HepG2 (cell line): ENCODE results near the gene ABHD12. TPM values are rescaled to one million over a fixed set of nuclear protein-coding genes. Genes with fewer than 3 reads are reported as not detected.

Experiments used
- ARNTL ChIP-seq: sonication (generic); formaldehyde crosslinking; IDR thresholded peaks from 2 replicates; pipeline ENCODE4 v1.4.0; 2020; ENCODE audit warnings: mild to moderate bottlenecking, missing genetic modification reagents
- FIP1L1 ChIP-seq: fragments of 200-400 bp; formaldehyde crosslinking; IDR thresholded peaks from 2 replicates; pipeline ENCODE4 v1.6.1; 2018; ENCODE audit warnings: low read depth, mild to moderate bottlenecking, low read length, moderate library complexity, borderline replicate concordance; ENCODE audit not compliant: insufficient read depth
- MED1 ChIP-seq: sonication (generic); formaldehyde crosslinking; IDR thresholded peaks from 2 replicates; pipeline ENCODE4 v1.4.0; 2020; ENCODE audit warnings: missing genetic modification reagents
- MTA1 ChIP-seq: sonication (generic); formaldehyde crosslinking; IDR thresholded peaks from 2 replicates; pipeline ENCODE4 v1.4.0; 2020; ENCODE audit warnings: missing genetic modification reagents, mild to moderate bottlenecking, borderline replicate concordance
- NCOR1 ChIP-seq: fragments of 200-600 bp; sonication (generic); IDR thresholded peaks from 2 replicates; pipeline ENCODE4 v1.7.0; 2017; ENCODE audit warnings: antibody characterized with exemption, low read length, borderline replicate concordance
- NFE2 ChIP-seq: sonication (generic); formaldehyde crosslinking; IDR thresholded peaks from 2 replicates; pipeline ENCODE4 v1.4.0; 2020; ENCODE audit warnings: missing genetic modification reagents
- NFYB ChIP-seq: sonication (generic); formaldehyde crosslinking; IDR thresholded peaks from 2 replicates; pipeline ENCODE4 v1.4.0; 2020; ENCODE audit warnings: missing genetic modification reagents
- PHB2 ChIP-seq: fragments of 450-650 bp; IDR thresholded peaks from 2 replicates; pipeline ENCODE4 v1.6.1; 2018; ENCODE audit not compliant: partially characterized antibody
- PHF5A ChIP-seq: IDR thresholded peaks from one replicate; pipeline ENCODE4 v1.6.1; 2018; ENCODE audit warnings: low read depth, missing genetic modification reagents; ENCODE audit not compliant: unreplicated experiment
- RELA ChIP-seq: sonication (generic); formaldehyde crosslinking; IDR thresholded peaks from 2 replicates; pipeline ENCODE4 v1.4.0; 2020; ENCODE audit warnings: missing genetic modification reagents
- RFX5 ChIP-seq: IDR thresholded peaks from 2 replicates; pipeline ENCODE4 v1.6.1; 2011; ENCODE audit warnings: low read depth, low read length, improper control_type of control experiment
- SOX5 ChIP-seq: IDR thresholded peaks from 2 replicates; pipeline ENCODE4 v1.6.1; 2016; ENCODE audit warnings: borderline replicate concordance
- SRSF9 ChIP-seq: fragments of 200-400 bp; formaldehyde crosslinking; IDR thresholded peaks from 2 replicates; pipeline ENCODE4 v1.6.1; 2018; ENCODE audit warnings: borderline replicate concordance, mild to moderate bottlenecking, low read depth, low read length; ENCODE audit not compliant: insufficient read depth, poor library complexity, severe bottlenecking
- ZNF326 ChIP-seq: sonication (generic); formaldehyde crosslinking; IDR thresholded peaks from 2 replicates; pipeline ENCODE4 v1.4.0; 2020; ENCODE audit warnings: missing genetic modification reagents, borderline replicate concordance
- ZNF460 ChIP-seq: sonication (generic); formaldehyde crosslinking; IDR thresholded peaks from 2 replicates; pipeline ENCODE4 v1.5.1; 2020; ENCODE audit warnings: missing genetic modification reagents, mild to moderate bottlenecking, borderline replicate concordance
- ZNF720 ChIP-seq: sonication (generic); formaldehyde crosslinking; IDR thresholded peaks from 2 replicates; pipeline ENCODE4 v1.4.0; 2020; ENCODE audit warnings: missing genetic modification reagents
- ZNF746 ChIP-seq: sonication (generic); formaldehyde crosslinking; IDR thresholded peaks from 2 replicates; pipeline ENCODE4 v1.8.0; 2022; ENCODE audit warnings: mild to moderate bottlenecking, missing genetic modification reagents
- ZNF772 ChIP-seq: sonication (generic); formaldehyde crosslinking; IDR thresholded peaks from 2 replicates; pipeline ENCODE4 v1.5.0; 2020; ENCODE audit warnings: mild to moderate bottlenecking, missing genetic modification reagents
- ZNF850 ChIP-seq: sonication (generic); formaldehyde crosslinking; conservative IDR thresholded peaks from 2 replicates; pipeline ENCODE4 v1.9.0; 2021; ENCODE audit warnings: mild to moderate bottlenecking, missing genetic modification reagents
- ZSCAN22 ChIP-seq: sonication (generic); formaldehyde crosslinking; IDR thresholded peaks from 2 replicates; pipeline ENCODE4 v1.4.0; 2020; ENCODE audit warnings: mild to moderate bottlenecking, missing genetic modification reagents
- ZSCAN25 ChIP-seq: sonication (generic); formaldehyde crosslinking; IDR thresholded peaks from 2 replicates; pipeline ENCODE4 v1.8.0; 2022; ENCODE audit warnings: mild to moderate bottlenecking, missing genetic modification reagents
- polyA plus RNA-seq, 8 experiments: library from polyadenylated mRNA; depleted of rRNA in 3 of 8; stranded (reverse) in 7 of 8; unstranded in 1 of 8; fragments of >200 nt; fragmentation: Illumina TruSeq in 4 of 8; extraction: Trizol in 4 of 8; gene quantifications; 2 replicates each; pipeline versions ENCODE4 v1.2.1 to v1.2.3, GENCODE V29; 2011 to 2016; ENCODE audit warnings: low read depth in 4 of 8, missing spikeins in 1 of 8, mixed read lengths in 1 of 8; ENCODE audit not compliant: insufficient read depth in 1 of 8
- total RNA-seq, 5 experiments: library from RNA; depleted of rRNA; stranded (reverse); fragments of >200 nt; fragmentation: Illumina TruSeq; extraction: Trizol; gene quantifications; 2 replicates each; pipeline ENCODE4 v1.2.3, GENCODE V29; 2016; ENCODE audit warnings: low read depth in 1 of 5
- TF ChIP-seq, protein P1 (sequence below): sonication (generic); formaldehyde crosslinking; IDR thresholded peaks from 2 replicates; pipeline ENCODE4 v1.9.0; 2021; ENCODE audit warnings: missing genetic modification reagents, borderline replicate concordance
- TF ChIP-seq, protein P2 (sequence below): sonication (generic); formaldehyde crosslinking; IDR thresholded peaks from 2 replicates; pipeline ENCODE4 v1.8.0; 2022; ENCODE audit warnings: missing genetic modification reagents, low read depth, mild to moderate bottlenecking, borderline replicate concordance
- TF ChIP-seq, protein P3 (sequence below): sonication (generic); formaldehyde crosslinking; conservative IDR thresholded peaks from 2 replicates; pipeline ENCODE4 v1.5.0; 2020; ENCODE audit warnings: missing genetic modification reagents
- TF ChIP-seq, protein P4 (sequence below): sonication (generic); formaldehyde crosslinking; IDR thresholded peaks from 2 replicates; pipeline ENCODE4 v1.4.0; 2020; ENCODE audit warnings: low read depth, mild to moderate bottlenecking, missing genetic modification reagents

ABHD12 gene
- total and polyA plus RNA-seq, 2 of the 13 experiments (the other 11 are each of a cell fraction or from before 2014, with no cell fraction given), result 23.5 to 72.1 TPM

DNA sequence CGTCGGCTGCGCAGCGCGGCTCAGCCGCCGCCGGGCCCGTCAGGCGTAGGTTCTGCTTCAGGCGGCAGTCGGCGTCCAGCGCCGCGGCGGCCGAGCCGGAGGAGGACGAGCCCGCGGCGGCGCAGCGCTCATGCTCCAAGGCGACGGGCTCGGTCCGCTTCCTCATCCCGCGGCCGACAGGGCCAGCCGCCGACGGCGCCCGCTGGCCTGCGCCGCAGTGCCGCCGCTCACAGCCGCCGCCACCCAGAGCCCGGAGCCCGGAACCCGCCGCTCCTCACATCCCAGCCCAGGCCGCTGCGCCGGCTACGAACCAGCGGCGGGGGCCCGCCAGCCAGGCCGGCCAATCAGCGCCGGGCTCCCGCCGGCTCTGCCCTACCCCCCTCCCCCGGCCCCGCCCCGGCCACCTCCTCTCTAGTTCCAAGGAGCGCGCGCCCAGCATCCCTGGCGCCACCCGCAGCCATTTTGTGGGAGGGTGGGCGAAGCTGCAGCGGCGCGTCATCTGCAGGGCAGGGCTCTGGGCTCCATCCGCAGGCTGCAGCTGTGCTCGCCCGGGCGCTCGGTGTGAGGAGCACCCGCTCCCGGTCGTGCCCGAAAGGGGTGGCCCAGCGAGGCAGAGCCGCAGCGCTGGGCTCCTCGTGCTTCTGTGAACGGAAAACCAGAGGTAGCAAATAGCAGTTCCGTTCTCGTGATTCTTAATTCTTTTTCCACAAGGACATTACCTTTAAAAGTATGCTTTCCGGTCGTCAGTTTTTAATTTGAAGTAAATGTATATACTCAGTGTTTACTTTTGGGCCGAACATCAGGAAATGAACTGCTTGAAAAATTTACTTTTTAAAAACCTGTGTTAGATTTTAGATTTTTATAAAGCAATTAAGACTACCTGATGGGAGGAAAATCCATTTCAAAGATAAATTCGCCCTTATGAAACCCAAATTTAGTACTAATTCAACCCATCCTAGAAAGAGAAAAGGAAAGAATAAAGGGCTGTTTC lies at the start of gene ABHD12 (continued):
- TF ChIP-seq, protein P1, sequence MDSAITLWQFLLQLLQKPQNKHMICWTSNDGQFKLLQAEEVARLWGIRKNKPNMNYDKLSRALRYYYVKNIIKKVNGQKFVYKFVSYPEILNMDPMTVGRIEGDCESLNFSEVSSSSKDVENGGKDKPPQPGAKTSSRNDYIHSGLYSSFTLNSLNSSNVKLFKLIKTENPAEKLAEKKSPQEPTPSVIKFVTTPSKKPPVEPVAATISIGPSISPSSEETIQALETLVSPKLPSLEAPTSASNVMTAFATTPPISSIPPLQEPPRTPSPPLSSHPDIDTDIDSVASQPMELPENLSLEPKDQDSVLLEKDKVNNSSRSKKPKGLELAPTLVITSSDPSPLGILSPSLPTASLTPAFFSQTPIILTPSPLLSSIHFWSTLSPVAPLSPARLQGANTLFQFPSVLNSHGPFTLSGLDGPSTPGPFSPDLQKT (CRISPR knock-in tag), result no peak
- TF ChIP-seq SOX5, result peak; percentile 57; the same call in 1 of the 2 replicates
- no peak for TF ChIP-seq NCOR1
- TF ChIP-seq, protein P2, sequence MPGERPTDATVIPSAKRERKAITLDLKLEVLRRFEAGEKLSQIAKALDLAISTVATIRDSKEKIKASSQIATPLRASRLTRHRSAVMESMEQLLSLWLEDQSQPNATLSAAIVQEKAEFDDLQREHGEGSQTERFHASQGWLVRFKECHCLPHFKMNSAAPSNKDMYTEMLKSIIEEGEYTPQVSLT, result no peak
- peak; percentile 87; the same call in 1 of the 2 replicates for TF ChIP-seq ZSCAN25 (CRISPR knock-in tag)
- TF ChIP-seq NFE2 (CRISPR knock-in tag), result 0 out of 2 replicates have a peak, but pooled peaks have one; percentile 11
- no peak for TF ChIP-seq ZNF850 (CRISPR knock-in tag)
- 0 out of 2 replicates have a peak, but pooled peaks have one; percentile 16 for TF ChIP-seq ZSCAN22 (CRISPR knock-in tag)
- peak; percentile 48; the same call in 1 of the 2 replicates for TF ChIP-seq ZNF720 (CRISPR knock-in tag)
- peak; percentile 90 for TF ChIP-seq RELA (CRISPR knock-in tag)
- peak; percentile 70 for TF ChIP-seq RFX5
- no peak for TF ChIP-seq FIP1L1
- peak; percentile 88 for TF ChIP-seq MED1 (CRISPR knock-in tag)
- peak; percentile 66 for TF ChIP-seq NFYB (CRISPR knock-in tag)
- peak; percentile 74 for TF ChIP-seq ARNTL (CRISPR knock-in tag)
- TF ChIP-seq ZNF746 (CRISPR knock-in tag), result peak; percentile 95
- TF ChIP-seq, protein P3, sequence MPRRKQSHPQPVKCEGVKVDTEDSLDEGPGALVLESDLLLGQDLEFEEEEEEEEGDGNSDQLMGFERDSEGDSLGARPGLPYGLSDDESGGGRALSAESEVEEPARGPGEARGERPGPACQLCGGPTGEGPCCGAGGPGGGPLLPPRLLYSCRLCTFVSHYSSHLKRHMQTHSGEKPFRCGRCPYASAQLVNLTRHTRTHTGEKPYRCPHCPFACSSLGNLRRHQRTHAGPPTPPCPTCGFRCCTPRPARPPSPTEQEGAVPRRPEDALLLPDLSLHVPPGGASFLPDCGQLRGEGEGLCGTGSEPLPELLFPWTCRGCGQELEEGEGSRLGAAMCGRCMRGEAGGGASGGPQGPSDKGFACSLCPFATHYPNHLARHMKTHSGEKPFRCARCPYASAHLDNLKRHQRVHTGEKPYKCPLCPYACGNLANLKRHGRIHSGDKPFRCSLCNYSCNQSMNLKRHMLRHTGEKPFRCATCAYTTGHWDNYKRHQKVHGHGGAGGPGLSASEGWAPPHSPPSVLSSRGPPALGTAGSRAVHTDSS (CRISPR knock-in tag), result peak; percentile 59; the same call in 1 of the 2 replicates
- TF ChIP-seq MTA1, result peak; percentile 91
- TF ChIP-seq ZNF326 (CRISPR knock-in tag), result no peak
- no peak for TF ChIP-seq PHB2
- TF ChIP-seq ZNF460 (CRISPR knock-in tag), result no peak
- TF ChIP-seq SRSF9, result no peak
- TF ChIP-seq, protein P4, sequence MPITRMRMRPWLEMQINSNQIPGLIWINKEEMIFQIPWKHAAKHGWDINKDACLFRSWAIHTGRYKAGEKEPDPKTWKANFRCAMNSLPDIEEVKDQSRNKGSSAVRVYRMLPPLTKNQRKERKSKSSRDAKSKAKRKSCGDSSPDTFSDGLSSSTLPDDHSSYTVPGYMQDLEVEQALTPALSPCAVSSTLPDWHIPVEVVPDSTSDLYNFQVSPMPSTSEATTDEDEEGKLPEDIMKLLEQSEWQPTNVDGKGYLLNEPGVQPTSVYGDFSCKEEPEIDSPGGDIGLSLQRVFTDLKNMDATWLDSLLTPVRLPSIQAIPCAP, result peak; percentile 93; the same call in 1 of the 2 replicates
- no peak for TF ChIP-seq PHF5A (CRISPR knock-in tag)
- TF ChIP-seq ZNF772 (CRISPR knock-in tag), result peak; percentile 85; the same call in 1 of the 2 replicates
